HG02973 (cell line): ENCODE data around the gene ARHGDIB.

Source experiments
- ATAC-seq: cut with Tn5 transposase; IDR thresholded peaks from one replicate; pipeline ENCODE4 v1.9.1; 2021; ENCODE audit warnings: moderate library complexity; ENCODE audit not compliant: unreplicated experiment

The ARHGDIB gene

GRCh38 chr12:14934511-14934910, 26.9 kb downstream of the ARHGDIB start:
- no peak for ATAC-seq

DNA sequence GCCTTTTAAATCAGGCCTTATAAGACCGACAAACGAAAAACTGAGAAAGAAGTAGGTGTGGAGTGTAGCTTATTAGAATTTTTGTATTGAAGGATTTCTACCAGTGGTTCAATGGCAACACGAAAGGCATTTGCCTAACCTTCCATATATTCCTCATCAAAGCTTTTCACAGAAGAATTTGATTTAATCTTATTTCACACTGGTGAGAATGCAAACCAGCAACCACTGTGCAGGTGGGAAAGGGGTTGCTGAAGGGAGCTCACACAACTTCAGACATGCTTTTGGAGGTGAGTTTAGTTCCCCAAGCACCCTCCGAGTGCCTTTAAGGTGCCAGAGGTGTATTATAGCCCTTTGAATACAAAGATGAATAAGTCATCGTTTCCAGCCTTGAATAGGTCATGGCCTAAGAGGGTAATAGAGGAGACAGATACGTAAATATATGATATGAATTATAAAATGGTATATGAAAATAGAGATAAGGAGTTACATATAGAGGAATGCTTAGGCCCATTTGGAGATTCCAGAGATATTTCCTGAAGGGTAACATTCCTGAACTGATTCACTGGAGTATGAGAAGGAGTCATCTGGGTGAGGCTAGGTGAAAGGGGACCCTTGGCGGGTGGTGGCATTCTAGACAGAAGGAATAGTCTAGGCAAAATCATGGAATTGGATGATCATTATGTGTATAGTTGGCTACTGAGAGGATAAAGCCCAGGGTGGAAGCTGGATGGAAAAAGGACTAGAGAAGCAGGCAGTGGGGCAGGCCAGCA, 29.4 kb downstream of the ARHGDIB start:
- ATAC-seq, result no peak

- ATAC-seq, result no peak
Measured at GRCh38 chr12:14931359-14931758, 30.0 kb downstream of the ARHGDIB start.

- no peak for ATAC-seq
Measured at GRCh38 chr12:14930299-14930698, 31.1 kb downstream of the ARHGDIB start.

DNA sequence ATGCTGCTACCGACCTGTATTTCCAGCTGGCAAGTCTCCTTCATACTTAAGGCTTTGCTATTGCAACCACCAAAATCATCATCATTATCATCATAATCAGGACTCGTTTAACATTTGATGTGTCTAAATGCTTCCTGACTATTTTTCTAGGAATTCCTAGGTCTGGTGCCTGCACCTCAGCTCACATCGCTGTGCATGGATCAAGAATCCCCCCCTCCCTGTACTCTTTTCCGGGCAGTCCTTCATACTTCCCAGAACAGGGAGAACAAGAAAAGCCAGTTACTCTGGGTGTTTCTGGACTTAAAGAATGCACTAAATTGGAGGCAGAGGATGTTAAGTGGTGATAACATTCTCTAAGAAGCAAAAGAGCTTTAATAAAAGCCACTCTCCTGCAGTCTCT, 32.5 kb downstream of the ARHGDIB start:
- ATAC-seq, result no peak

DNA sequence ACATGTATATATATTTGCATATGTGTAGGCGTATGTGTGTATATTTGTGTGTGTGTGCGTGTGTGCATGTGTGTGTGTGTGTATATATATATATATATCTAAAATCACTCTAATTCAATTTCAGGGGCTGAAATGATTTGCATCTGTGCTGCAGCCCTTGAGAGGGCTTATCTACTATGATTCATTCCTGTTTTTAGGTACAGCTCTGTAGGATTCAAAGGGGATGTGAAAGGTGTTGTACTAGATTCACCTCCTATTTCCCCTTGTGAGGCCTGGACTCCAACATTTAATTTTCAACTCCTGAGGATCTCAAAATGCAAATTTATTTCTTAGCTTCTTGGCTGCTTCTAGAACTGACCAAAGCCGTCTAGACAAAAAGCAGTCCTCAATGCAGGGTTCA, 34.1 kb downstream of the ARHGDIB start:
- no peak for ATAC-seq

GRCh38 chr12:14924541-14924940, 36.9 kb downstream of the ARHGDIB start:
- ATAC-seq, result no peak

DNA sequence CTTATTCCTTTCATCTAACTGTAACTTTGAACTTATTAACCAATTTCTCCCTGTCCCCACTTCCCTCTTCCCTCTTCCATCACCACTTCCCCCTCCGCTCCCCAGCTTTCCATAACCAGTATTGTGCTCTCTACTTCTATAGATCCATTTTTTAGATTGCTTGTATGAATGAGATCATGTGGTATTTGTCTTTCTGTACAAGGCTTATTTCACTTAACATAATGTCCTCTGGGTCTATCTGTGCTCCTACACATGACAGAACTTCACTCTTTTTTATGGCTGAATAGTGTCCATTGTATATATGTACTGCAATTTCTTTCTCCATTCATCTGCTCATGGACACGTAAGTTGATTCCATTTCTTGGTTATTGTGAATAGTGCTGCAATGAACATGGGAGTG, 37.5 kb downstream of the ARHGDIB start:
- ATAC-seq, result no peak

DNA sequence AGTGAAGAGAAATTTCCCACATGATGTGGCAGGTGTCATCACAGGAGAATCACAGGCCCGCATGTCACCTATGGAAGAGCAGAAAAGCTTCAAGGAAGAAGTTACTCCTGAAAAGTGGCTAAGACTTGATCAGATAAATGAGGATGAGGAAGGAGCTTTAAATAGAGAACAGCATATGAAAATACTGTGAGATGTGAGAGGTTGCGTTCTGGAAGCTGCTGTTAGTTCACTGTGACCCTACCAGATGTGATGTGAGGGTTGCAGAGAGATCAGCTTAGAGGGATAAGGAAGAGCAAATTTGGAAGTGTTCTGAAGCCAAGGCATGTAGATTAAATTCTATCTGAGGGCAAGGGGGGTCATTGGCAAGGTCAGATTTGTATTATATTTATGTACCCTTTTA, 40.2 kb downstream of the ARHGDIB start:
- ATAC-seq, result no peak

DNA sequence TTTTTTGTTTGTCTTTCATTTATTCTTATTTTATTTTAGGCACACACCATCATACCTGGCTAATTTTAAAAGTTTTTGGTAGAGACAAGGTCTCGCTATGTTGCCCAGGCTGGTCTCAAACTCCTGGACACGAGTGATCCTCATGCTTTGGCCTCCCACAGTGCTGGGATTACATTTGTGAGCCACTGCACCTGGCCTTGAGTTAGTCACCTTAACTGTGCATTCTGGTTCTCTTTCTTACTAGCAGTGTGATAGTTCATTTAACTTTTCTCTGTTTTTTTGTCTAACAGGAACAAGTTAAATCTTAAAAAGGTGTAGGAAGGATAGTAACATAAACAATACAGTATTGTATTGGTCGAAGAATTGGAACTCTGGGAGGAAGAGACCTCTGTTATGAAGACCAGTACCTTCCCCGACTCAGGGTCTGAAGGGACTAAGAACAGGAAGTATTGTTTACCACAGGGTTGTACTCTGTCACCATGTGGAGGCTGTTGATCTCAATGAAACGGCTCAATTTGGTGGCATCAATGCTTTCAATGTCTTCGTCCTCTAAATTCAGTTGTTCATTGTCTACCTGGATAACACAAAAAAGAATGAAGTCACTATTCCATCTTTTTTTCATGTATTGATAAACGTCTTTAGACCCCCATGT, 40.8 kb downstream of the ARHGDIB start:
- no peak for ATAC-seq

DNA sequence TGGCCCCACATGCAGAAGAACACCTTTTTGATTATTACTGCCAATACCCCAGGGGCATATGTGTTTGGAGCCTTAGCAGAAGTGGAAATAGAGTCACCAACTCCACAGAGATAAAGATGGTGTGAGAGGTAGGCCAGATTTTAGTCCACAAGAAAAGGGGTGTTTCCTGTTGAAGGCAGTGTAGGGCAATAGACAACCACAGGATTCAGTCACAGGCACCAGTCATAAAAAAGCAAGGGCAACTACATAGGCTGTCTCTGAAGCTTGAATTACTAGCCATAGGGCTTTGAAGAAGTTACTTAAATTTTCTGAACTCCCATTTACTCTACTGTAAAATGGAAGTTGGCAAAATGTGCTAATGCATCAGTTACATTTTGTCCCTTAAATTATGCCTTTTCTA, 41.9 kb downstream of the ARHGDIB start:
- ATAC-seq, result no peak

DNA sequence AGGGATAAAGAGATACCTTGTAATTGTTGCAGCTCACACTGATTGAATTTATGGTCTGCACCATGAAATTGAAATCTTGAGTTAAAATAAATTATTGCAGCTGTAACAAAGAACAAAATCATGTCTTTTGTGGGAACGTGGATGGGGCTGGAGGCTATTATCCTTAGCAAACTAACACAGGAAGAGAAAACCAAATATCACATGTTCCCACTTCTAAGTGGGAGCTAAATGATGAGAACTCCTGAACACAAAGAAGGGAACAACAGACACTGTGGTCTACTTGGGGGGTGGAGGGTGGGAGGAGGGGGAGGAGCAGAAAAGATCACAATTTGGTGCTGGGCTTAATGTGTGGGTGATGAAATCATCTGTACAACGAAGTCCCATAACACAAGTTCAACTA, 45.7 kb downstream of the ARHGDIB start:
- no peak for ATAC-seq

DNA sequence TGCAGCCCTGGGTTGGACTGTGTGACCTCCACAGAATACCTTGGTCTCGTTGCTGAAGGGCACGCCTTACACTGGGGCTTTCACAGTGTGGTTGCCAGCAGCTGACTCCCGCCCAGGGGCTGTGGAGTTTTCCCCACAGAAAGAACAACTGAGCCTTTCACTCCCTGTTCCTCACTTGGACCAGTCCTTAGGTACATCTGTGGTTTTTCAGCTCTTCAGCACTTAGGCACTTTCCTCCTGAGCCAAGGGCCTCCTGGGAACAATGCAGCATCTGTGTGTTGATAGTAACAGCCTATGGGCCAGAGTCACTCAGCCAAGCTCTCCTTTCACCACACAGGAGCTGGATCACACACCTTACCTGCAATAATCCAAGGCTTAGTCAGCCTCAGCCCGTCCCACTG, 48.0 kb downstream of the ARHGDIB start:
- no peak for ATAC-seq

- ATAC-seq, result no peak
Measured at GRCh38 chr12:14911131-14911530, 50.3 kb downstream of the ARHGDIB start.

DNA sequence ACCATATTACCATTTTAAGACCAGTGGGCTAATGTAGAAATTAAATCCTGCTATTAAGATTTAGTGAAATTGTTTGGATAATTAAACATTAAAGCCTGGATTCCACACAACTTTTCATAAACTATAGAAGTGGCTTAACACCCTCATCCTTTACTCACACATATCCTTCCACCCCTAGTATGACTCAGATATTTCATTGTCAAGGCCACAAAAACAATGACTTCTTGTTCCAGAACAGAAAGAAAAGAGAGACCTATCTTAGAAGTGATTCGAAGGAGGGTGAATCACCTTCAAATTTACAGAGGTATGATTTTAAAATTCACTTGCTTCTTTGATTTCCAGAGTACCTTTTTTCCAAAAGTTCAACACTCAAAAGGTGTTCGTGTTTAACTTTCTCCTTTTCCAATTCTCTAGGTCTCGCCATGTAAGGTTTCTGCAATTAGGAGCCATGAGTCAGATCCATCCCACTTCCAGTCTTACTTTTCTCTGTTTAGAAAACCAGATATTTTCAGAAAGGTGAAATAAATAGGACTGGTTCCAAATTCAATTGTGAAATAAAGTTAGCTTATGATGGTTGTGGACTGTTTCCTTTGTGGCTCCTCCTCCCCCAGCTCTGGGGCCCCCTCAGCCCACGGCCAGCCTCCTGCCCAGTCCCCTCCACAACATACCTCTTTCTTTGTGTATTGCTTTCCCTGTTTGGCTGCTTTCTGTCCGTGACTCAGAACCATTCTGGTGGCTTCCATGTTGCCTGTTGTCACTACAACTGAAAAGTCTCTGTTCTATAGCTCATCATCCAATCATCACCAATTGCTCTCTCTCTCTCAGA, 51.1 kb downstream of the ARHGDIB start:
- ATAC-seq, result no peak

GRCh38 chr12:14907953-14908352, 53.4 kb downstream of the ARHGDIB start:
- no peak for ATAC-seq

DNA sequence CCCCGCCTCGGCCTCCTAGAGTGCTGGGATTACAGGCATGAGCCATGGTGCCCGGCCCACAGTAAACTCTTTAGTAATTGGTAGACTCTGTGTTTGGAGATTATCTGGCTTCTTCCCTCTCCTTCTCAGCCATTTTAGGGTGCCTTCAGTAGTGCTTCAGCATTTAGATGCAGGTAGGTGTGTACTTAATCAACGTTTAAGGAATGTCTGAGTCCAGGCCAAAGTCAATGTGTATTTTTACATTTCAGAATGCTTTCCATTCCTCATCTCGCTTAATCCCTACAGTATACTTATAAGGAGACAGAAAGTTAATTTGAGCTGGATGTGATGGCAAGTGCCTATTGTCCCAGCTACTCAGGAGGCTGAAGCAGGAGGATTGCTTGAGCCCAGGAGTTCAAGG, 55.3 kb downstream of the ARHGDIB start:
- no peak for ATAC-seq

GRCh38 chr12:14905269-14906004, 56.0 kb downstream of the ARHGDIB start:
- no peak for ATAC-seq

GRCh38 chr12:14904854-14905253, 56.5 kb downstream of the ARHGDIB start:
- ATAC-seq, result no peak

GRCh38 chr12:14903386-14904098, 57.9 kb downstream of the ARHGDIB start:
- ATAC-seq, result no peak

DNA sequence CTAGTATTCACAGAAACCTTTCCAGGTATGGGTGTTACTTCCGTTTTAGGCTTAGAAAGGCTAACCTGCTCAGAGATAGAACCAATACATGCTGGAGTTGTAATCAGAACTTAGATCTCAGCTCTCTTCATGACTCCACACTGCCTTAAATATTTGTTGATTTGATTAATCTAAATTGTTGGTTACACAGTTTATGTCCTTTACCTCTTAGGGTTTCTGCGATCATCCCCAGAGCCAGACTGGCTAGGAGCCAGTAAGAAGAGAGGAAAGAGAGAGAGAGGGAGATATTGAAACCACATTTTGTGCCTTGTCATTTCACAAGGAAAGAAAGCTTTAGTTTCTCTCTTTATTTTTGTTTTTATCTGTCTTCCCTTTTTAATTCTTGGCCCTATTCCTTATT, 58.9 kb downstream of the ARHGDIB start:
- no peak for ATAC-seq
